ENCODE results near the gene KCNK3. TPM values are rescaled to one million over a fixed set of nuclear protein-coding genes. Genes with fewer than 3 reads are reported as not detected.

The KCNK3 gene
- total and polyA plus RNA-seq, 2 donors (not counting 1 experiment from before 2014, with no cell fraction given), result under 0.01 TPM; not detected in 1

DNA sequence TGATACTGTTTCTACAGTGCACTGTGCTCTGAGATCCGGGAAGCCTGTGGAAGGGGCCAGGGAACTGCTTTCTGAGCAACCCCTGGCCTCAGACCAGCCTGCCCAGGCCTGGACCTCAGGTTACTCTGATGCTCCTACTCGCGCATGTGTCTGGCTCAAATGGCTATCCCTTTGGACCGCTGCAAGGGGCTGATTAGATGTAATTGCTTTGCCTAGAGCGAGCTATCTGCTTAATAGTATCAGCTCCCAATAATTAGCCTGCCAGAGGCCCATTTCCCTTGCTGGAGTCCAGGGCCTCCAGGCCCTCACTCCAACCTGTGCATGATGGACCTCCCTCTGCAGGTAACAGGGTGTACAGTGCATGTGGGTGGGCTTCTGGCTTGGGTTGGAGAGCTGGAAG, 7.2 kb upstream of the KCNK3 start:
- Histone ChIP-seq H3K36me3 (ENCODE audit: control insufficient read depth, insufficient read depth, low read length) (no peaks in the 10 kb centered on the region), H3K27ac (ENCODE audit: insufficient read depth, low read length) (no peak overlapping the region)

DNA sequence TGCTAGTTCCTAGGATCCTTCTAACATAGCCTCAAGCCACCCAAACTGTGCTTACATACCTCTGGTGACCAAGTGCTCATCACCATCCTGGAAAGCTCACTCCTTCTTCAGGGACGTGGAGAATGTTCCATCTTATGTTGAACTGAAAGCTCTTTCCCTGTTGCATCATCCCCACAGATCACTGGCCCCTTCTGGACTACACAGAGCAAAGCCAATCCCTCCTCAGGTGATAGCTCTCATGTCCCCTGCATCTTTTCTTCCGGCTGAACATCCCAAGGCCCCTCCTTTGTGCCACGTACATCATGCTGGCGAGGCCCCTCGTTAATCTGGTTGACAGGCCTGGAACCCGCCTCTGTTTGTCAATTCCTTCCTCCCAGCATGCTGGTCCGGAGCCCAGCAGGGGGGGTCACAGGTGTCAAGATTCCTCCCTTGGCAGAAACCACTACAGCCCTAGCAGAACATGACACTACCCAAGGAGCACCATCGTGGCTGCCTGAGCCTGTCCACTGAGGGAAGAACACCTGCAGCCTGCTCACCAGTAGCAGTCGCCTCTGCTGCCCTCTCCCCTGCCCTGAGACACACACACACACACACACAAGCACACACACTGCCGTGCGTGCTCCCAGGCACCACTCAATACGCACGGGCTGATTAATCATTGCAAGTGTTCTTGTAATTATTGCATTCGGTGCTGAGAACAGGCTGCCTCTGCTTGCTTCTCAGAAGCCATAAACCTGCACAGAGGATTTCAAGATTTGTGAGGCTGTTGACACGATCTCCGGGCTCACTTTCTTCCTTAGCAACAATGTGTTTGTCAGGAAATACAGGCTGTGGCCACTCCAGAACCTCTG, 6.3 kb upstream of the KCNK3 start:
- Histone ChIP-seq H3K79me2 (ENCODE audit: control insufficient read depth, insufficient read depth, low read length) (no peaks in the 10 kb centered on the region), H3K9me3 (ENCODE audit: control insufficient read depth, insufficient read depth, low read depth, low read length) (no peaks in the 10 kb centered on the region), H3K4me1 (ENCODE audit: control insufficient read depth, extremely low read depth, insufficient read depth, low read length) (no peaks in the 10 kb centered on the region), H3K27me3 (ENCODE audit: control insufficient read depth, insufficient read depth, low read length) (no peaks in the 10 kb centered on the region), H3K4me2 (ENCODE audit: extremely low read depth, insufficient read depth, low read length) (no peak overlapping the region), H3K4me3 (replicated peaks in 1 of 4; ENCODE audit: control extremely low read depth in 1 of 4, insufficient read depth in 1 of 4, low read depth in 3 of 4, low read length in 4 of 4) (no peak overlapping the region), H2AFZ (ENCODE audit: low read length) (no peak overlapping the region), H3K9ac (ENCODE audit: insufficient read depth, low read length) (no peak overlapping the region), H3K27ac (ENCODE audit: insufficient read depth, low read length) (no peak overlapping the region), H4K20me1 (ENCODE audit: control insufficient read depth, extremely low read depth, insufficient read depth, low read length) (no peaks in the 10 kb centered on the region), H3K36me3 (ENCODE audit: control insufficient read depth, insufficient read depth, low read length) (no peaks in the 10 kb centered on the region)
- DNase-seq (ENCODE audit: low read depth in 2 of 2), result no peak
- TF ChIP-seq, protein P1, sequence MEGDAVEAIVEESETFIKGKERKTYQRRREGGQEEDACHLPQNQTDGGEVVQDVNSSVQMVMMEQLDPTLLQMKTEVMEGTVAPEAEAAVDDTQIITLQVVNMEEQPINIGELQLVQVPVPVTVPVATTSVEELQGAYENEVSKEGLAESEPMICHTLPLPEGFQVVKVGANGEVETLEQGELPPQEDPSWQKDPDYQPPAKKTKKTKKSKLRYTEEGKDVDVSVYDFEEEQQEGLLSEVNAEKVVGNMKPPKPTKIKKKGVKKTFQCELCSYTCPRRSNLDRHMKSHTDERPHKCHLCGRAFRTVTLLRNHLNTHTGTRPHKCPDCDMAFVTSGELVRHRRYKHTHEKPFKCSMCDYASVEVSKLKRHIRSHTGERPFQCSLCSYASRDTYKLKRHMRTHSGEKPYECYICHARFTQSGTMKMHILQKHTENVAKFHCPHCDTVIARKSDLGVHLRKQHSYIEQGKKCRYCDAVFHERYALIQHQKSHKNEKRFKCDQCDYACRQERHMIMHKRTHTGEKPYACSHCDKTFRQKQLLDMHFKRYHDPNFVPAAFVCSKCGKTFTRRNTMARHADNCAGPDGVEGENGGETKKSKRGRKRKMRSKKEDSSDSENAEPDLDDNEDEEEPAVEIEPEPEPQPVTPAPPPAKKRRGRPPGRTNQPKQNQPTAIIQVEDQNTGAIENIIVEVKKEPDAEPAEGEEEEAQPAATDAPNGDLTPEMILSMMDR (conservative IDR thresholded peaks at IDR 0.05 in 1 of 2, IDR thresholded peaks at IDR 0.05 in 1 of 2; ENCODE audit: low read depth in 1 of 2, low read length in 2 of 2), result no peak
- no peak for TF ChIP-seq EZH2 (IDR thresholded peaks at IDR 0.05; ENCODE audit: low read length, missing control alignments)

More for the DNA sequence above, 7.2 kb upstream of the KCNK3 start:
- Histone ChIP-seq H3K27me3 (ENCODE audit: control insufficient read depth, insufficient read depth, low read length) (peaks cover 4% of the 10 kb centered on the region), H3K79me2 (ENCODE audit: control insufficient read depth, insufficient read depth, low read length) (no peaks in the 10 kb centered on the region), H3K9ac (ENCODE audit: insufficient read depth, low read length) (no peak overlapping the region), H4K20me1 (ENCODE audit: control insufficient read depth, extremely low read depth, insufficient read depth, low read length) (no peaks in the 10 kb centered on the region), H3K4me1 (ENCODE audit: control insufficient read depth, extremely low read depth, insufficient read depth, low read length) (no peaks in the 10 kb centered on the region), H3K4me3 (replicated peaks in 1 of 4; ENCODE audit: control extremely low read depth in 1 of 4, insufficient read depth in 1 of 4, low read depth in 3 of 4, low read length in 4 of 4) (no peak overlapping the region), H3K4me2 (ENCODE audit: extremely low read depth, insufficient read depth, low read length) (no peak overlapping the region), H2AFZ (ENCODE audit: low read length) (no peak overlapping the region), H3K9me3 (ENCODE audit: control insufficient read depth, insufficient read depth, low read depth, low read length) (no peaks in the 10 kb centered on the region)
- no peak for TF ChIP-seq EZH2 (IDR thresholded peaks at IDR 0.05; ENCODE audit: low read length, missing control alignments)
- TF ChIP-seq, protein P1 (conservative IDR thresholded peaks at IDR 0.05 in 1 of 2, IDR thresholded peaks at IDR 0.05 in 1 of 2; ENCODE audit: low read depth in 1 of 2, low read length in 2 of 2), result no peak
- no peak for DNase-seq (ENCODE audit: low read depth in 2 of 2)

DNA sequence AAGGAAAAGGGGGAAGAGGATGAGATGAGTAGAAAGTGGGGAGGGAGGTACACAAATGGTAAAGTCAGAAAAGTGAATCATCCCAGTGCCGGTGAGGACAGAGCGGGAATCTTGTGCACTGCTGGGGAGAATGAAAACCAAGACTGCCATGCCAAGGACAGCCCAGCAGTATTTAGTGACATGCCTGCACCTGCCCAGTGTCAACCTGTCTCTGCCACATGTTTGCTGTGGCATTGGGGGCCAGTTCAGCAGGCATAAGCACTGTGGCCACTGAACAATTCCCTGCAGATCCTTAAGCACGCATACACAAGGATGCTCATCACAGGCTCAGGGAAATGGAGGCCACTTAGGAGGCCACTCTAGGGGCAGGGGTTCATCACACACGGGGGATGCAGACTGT, 5.2 kb upstream of the KCNK3 start:
- H3K9ac ChIP-seq (ENCODE audit: insufficient read depth, low read length), result no peak overlapping the region
- H2AFZ ChIP-seq (ENCODE audit: low read length), result no peak overlapping the region
- H3K27ac ChIP-seq (ENCODE audit: insufficient read depth, low read length), result no peak overlapping the region
- H3K27me3 ChIP-seq (ENCODE audit: control insufficient read depth, insufficient read depth, low read length), result peaks cover 7% of the 10 kb centered on the region
- H3K36me3 ChIP-seq (ENCODE audit: control insufficient read depth, insufficient read depth, low read length), result no peaks in the 10 kb centered on the region
- H4K20me1 ChIP-seq (ENCODE audit: control insufficient read depth, extremely low read depth, insufficient read depth, low read length), result no peaks in the 10 kb centered on the region
- DNase-seq (ENCODE audit: low read depth in 2 of 2), result no peak
- H3K4me3 ChIP-seq (replicated peaks in 1 of 4; ENCODE audit: control extremely low read depth in 1 of 4, insufficient read depth in 1 of 4, low read depth in 3 of 4, low read length in 4 of 4), result no peak overlapping the region
- TF ChIP-seq, protein P1 (conservative IDR thresholded peaks at IDR 0.05 in 1 of 2, IDR thresholded peaks at IDR 0.05 in 1 of 2; ENCODE audit: low read depth in 1 of 2, low read length in 2 of 2), result no peak
- TF ChIP-seq EZH2 (IDR thresholded peaks at IDR 0.05; ENCODE audit: low read length, missing control alignments), result no peak
- no peaks in the 10 kb centered on the region for H3K79me2 ChIP-seq (ENCODE audit: control insufficient read depth, insufficient read depth, low read length)
- no peak overlapping the region for H3K4me2 ChIP-seq (ENCODE audit: extremely low read depth, insufficient read depth, low read length)
- no peaks in the 10 kb centered on the region for H3K9me3 ChIP-seq (ENCODE audit: control insufficient read depth, insufficient read depth, low read depth, low read length)
- no peaks in the 10 kb centered on the region for H3K4me1 ChIP-seq (ENCODE audit: control insufficient read depth, extremely low read depth, insufficient read depth, low read length)
